ENCODE results near the gene SSTR3.

The SSTR3 gene

GRCh38 chr22:37209140-37209845, 3.0 kb downstream of the SSTR3 start:
- no peak overlapping the region for H3K27ac ChIP-seq (ENCODE audit: low read depth, low read length)
- no peak overlapping the region for H2BK12ac ChIP-seq (ENCODE audit: low read length)
- H3K18ac ChIP-seq (ENCODE audit: low read length) = no peak overlapping the region
- H3K9ac ChIP-seq (ENCODE audit: low read length) = no peak overlapping the region
- H4K12ac ChIP-seq (ENCODE audit: low read depth, low read length) = no peak overlapping the region
- no peak overlapping the region for H4K8ac ChIP-seq (ENCODE audit: low read depth, low read length)
- no peak overlapping the region for H4K91ac ChIP-seq (ENCODE audit: low read depth, low read length)
- no peaks in the 10 kb centered on the region for H3K36me3 ChIP-seq (ENCODE audit: control insufficient read depth in 1 of 2, insufficient read depth in 2 of 2, low read length in 2 of 2)
- H3K4me1 ChIP-seq (ENCODE audit: control insufficient read depth in 1 of 2, insufficient read depth in 2 of 2, low read length in 2 of 2) = no peaks in the 10 kb centered on the region
- H2AFZ ChIP-seq (ENCODE audit: insufficient read depth, low read length, poor library complexity) = no peak overlapping the region
- no peak for DNase-seq
- no peak overlapping the region for H2BK5ac ChIP-seq (ENCODE audit: low read depth, low read length, poor library complexity)
- H3K9me3 ChIP-seq (ENCODE audit: insufficient read depth, low read depth, low read length) = peaks cover 3% of the 10 kb centered on the region
- no peaks in the 10 kb centered on the region for H3K79me1 ChIP-seq (ENCODE audit: low read length)
- no peak overlapping the region for H3K4ac ChIP-seq (ENCODE audit: low read depth, low read length)
- WGBS (ENCODE audit: extremely low coverage, insufficient coverage, insufficient read length) = no CpG with 5 or more reads among the region's 9 CpGs
- no peak overlapping the region for H2AK5ac ChIP-seq (ENCODE audit: low read length)
- H3K23ac ChIP-seq (ENCODE audit: low read length) = no peak overlapping the region
- H3K4me2 ChIP-seq (ENCODE audit: low read length) = no peak overlapping the region
- H2BK120ac ChIP-seq (ENCODE audit: insufficient read depth, low read length, poor library complexity) = no peak overlapping the region
- no peak overlapping the region for H3K14ac ChIP-seq (ENCODE audit: low read length)
- H3K79me2 ChIP-seq (ENCODE audit: control insufficient read depth, insufficient read depth, low read length, poor library complexity) = no peaks in the 10 kb centered on the region
- H3K27me3 ChIP-seq (ENCODE audit: insufficient read depth, low read length) = no peaks in the 10 kb centered on the region
- H3K4me3 ChIP-seq (ENCODE audit: low read depth, low read length) = no peak overlapping the region

GRCh38 chr22:37208401-37209139, 3.7 kb downstream of the SSTR3 start:
- Histone ChIP-seq H2AK5ac (ENCODE audit: low read length) (no peak overlapping the region), H3K4ac (ENCODE audit: low read depth, low read length) (no peak overlapping the region), H3K27me3 (ENCODE audit: insufficient read depth, low read length) (no peaks in the 10 kb centered on the region), H3K4me3 (ENCODE audit: low read depth, low read length) (no peak overlapping the region), H4K8ac (ENCODE audit: low read depth, low read length) (no peak overlapping the region), H3K4me1 (ENCODE audit: control insufficient read depth in 1 of 2, insufficient read depth in 2 of 2, low read length in 2 of 2) (no peaks in the 10 kb centered on the region), H3K79me2 (ENCODE audit: control insufficient read depth, insufficient read depth, low read length, poor library complexity) (no peaks in the 10 kb centered on the region), H2AFZ (ENCODE audit: insufficient read depth, low read length, poor library complexity) (no peak overlapping the region), H2BK5ac (ENCODE audit: low read depth, low read length, poor library complexity) (no peak overlapping the region), H3K9ac (ENCODE audit: low read length) (no peak overlapping the region), H3K9me3 (ENCODE audit: insufficient read depth, low read depth, low read length) (peaks cover 3% of the 10 kb centered on the region), H3K23ac (ENCODE audit: low read length) (no peak overlapping the region), H3K36me3 (ENCODE audit: control insufficient read depth in 1 of 2, insufficient read depth in 2 of 2, low read length in 2 of 2) (no peaks in the 10 kb centered on the region), H3K14ac (ENCODE audit: low read length) (no peak overlapping the region), H3K4me2 (ENCODE audit: low read length) (no peak overlapping the region), H2BK12ac (ENCODE audit: low read length) (no peak overlapping the region), H4K12ac (ENCODE audit: low read depth, low read length) (no peak overlapping the region), H2BK120ac (ENCODE audit: insufficient read depth, low read length, poor library complexity) (no peak overlapping the region), H3K18ac (ENCODE audit: low read length) (no peak overlapping the region), H3K27ac (ENCODE audit: low read depth, low read length) (no peak overlapping the region), H3K79me1 (ENCODE audit: low read length) (no peaks in the 10 kb centered on the region), H4K91ac (ENCODE audit: low read depth, low read length) (no peak overlapping the region)
- no peak for DNase-seq
- whole genome bisulfite sequencing (ENCODE audit: extremely low coverage, insufficient coverage, insufficient read length) = no CpG with 5 or more reads among the region's 7 CpGs

- H3K27me3 ChIP-seq (ENCODE audit: insufficient read depth, low read length) = no peaks in the 10 kb centered on the region
- no peak overlapping the region for H3K14ac ChIP-seq (ENCODE audit: low read length)
- no peaks in the 10 kb centered on the region for H3K79me1 ChIP-seq (ENCODE audit: low read length)
- no peak overlapping the region for H3K27ac ChIP-seq (ENCODE audit: low read depth, low read length)
- H3K23ac ChIP-seq (ENCODE audit: low read length) = no peak overlapping the region
- H2BK120ac ChIP-seq (ENCODE audit: insufficient read depth, low read length, poor library complexity) = no peak overlapping the region
- no peak for DNase-seq
- no peak overlapping the region for H3K4me2 ChIP-seq (ENCODE audit: low read length)
- H3K9ac ChIP-seq (ENCODE audit: low read length) = no peak overlapping the region
- no peak overlapping the region for H4K8ac ChIP-seq (ENCODE audit: low read depth, low read length)
- no peak overlapping the region for H4K91ac ChIP-seq (ENCODE audit: low read depth, low read length)
- no peaks in the 10 kb centered on the region for H3K4me1 ChIP-seq (ENCODE audit: control insufficient read depth in 1 of 2, insufficient read depth in 2 of 2, low read length in 2 of 2)
- no CpG with 5 or more reads among the region's 7 CpGs for WGBS (ENCODE audit: extremely low coverage, insufficient coverage, insufficient read length)
- H2BK5ac ChIP-seq (ENCODE audit: low read depth, low read length, poor library complexity) = no peak overlapping the region
- H3K9me3 ChIP-seq (ENCODE audit: insufficient read depth, low read depth, low read length) = no peaks in the 10 kb centered on the region
- H2AFZ ChIP-seq (ENCODE audit: insufficient read depth, low read length, poor library complexity) = no peak overlapping the region
- no peak overlapping the region for H3K18ac ChIP-seq (ENCODE audit: low read length)
- H2BK12ac ChIP-seq (ENCODE audit: low read length) = no peak overlapping the region
- H2AK5ac ChIP-seq (ENCODE audit: low read length) = no peak overlapping the region
- H4K12ac ChIP-seq (ENCODE audit: low read depth, low read length) = no peak overlapping the region
- no peak overlapping the region for H3K4ac ChIP-seq (ENCODE audit: low read depth, low read length)
- H3K4me3 ChIP-seq (ENCODE audit: low read depth, low read length) = no peak overlapping the region
- H3K79me2 ChIP-seq (ENCODE audit: control insufficient read depth, insufficient read depth, low read length, poor library complexity) = no peaks in the 10 kb centered on the region
- H3K36me3 ChIP-seq (ENCODE audit: control insufficient read depth in 1 of 2, insufficient read depth in 2 of 2, low read length in 2 of 2) = no peaks in the 10 kb centered on the region
These were observed 4.3 kb downstream of the SSTR3 start for GRCh38 chr22:37207981-37208380.

GRCh38 chr22:37206841-37207821, 5.1 kb downstream of the SSTR3 start:
- H3K79me2 ChIP-seq (ENCODE audit: control insufficient read depth, insufficient read depth, low read length, poor library complexity) = no peaks in the 10 kb centered on the region
- no peaks in the 10 kb centered on the region for H3K9me3 ChIP-seq (ENCODE audit: insufficient read depth, low read depth, low read length)
- H3K4ac ChIP-seq (ENCODE audit: low read depth, low read length) = no peak overlapping the region
- no peak overlapping the region for H4K8ac ChIP-seq (ENCODE audit: low read depth, low read length)
- H3K4me1 ChIP-seq (ENCODE audit: control insufficient read depth in 1 of 2, insufficient read depth in 2 of 2, low read length in 2 of 2) = no peaks in the 10 kb centered on the region
- no peaks in the 10 kb centered on the region for H3K79me1 ChIP-seq (ENCODE audit: low read length)
- DNase-seq = no peak
- no peak overlapping the region for H2BK5ac ChIP-seq (ENCODE audit: low read depth, low read length, poor library complexity)
- H3K27me3 ChIP-seq (ENCODE audit: insufficient read depth, low read length) = no peaks in the 10 kb centered on the region
- H4K12ac ChIP-seq (ENCODE audit: low read depth, low read length) = no peak overlapping the region
- no peak overlapping the region for H3K4me2 ChIP-seq (ENCODE audit: low read length)
- no peak overlapping the region for H2AK5ac ChIP-seq (ENCODE audit: low read length)
- no peak overlapping the region for H3K27ac ChIP-seq (ENCODE audit: low read depth, low read length)
- WGBS (ENCODE audit: extremely low coverage, insufficient coverage, insufficient read length) = no CpG with 5 or more reads among the region's 71 CpGs
- no peak overlapping the region for H2AFZ ChIP-seq (ENCODE audit: insufficient read depth, low read length, poor library complexity)
- H3K18ac ChIP-seq (ENCODE audit: low read length) = no peak overlapping the region
- no peak overlapping the region for H2BK12ac ChIP-seq (ENCODE audit: low read length)
- no peak overlapping the region for H4K91ac ChIP-seq (ENCODE audit: low read depth, low read length)
- no peak overlapping the region for H3K4me3 ChIP-seq (ENCODE audit: low read depth, low read length)
- H2BK120ac ChIP-seq (ENCODE audit: insufficient read depth, low read length, poor library complexity) = no peak overlapping the region
- no peak overlapping the region for H3K23ac ChIP-seq (ENCODE audit: low read length)
- no peak overlapping the region for H3K14ac ChIP-seq (ENCODE audit: low read length)
- H3K9ac ChIP-seq (ENCODE audit: low read length) = no peak overlapping the region
- H3K36me3 ChIP-seq (ENCODE audit: control insufficient read depth in 1 of 2, insufficient read depth in 2 of 2, low read length in 2 of 2) = no peaks in the 10 kb centered on the region
